Measurements from ENCODE around the gene SNX6. TPM values are rescaled to one million over a fixed set of nuclear protein-coding genes. Genes with fewer than 3 reads are reported as not detected.
A peak's percentile ranks its signal among the peaks of the same experiment; 100 is the strongest.

SNX6 gene
- total and polyA plus RNA-seq, 8 donors = 71.3 to 123 (median 107) TPM

GRCh38 chr14:34676516-34677211 is 46.7 kb upstream of the SNX6 start:
- DNase-seq = no peak
- no peak overlapping the region for H3K27ac ChIP-seq
- no peaks in the 10 kb centered on the region for H3K9me3 ChIP-seq
- TF ChIP-seq CTCF (IDR thresholded peaks at IDR 0.05) = no peak
- H3K27me3 ChIP-seq = no peaks in the 10 kb centered on the region
- no peak overlapping the region for H3K4me3 ChIP-seq
- no peak for ATAC-seq
- no peaks in the 10 kb centered on the region for H3K36me3 ChIP-seq
- peaks cover 0 to 8% of the 10 kb centered on the region in 2 donors for H3K4me1 ChIP-seq
- intact Hi-C loops (cut with DNase I) = no loop called here

- intact Hi-C loops (cut with DNase I) = no loop called here
- TF ChIP-seq CTCF (IDR thresholded peaks at IDR 0.05) = no peak
- ATAC-seq (no peak), DNase-seq (no peak)
- no peak overlapping the region for H3K27ac ChIP-seq
- peaks cover 0 to 8% of the 10 kb centered on the region in 2 donors for H3K4me1 ChIP-seq
- no peaks in the 10 kb centered on the region for H3K27me3 ChIP-seq
- no peaks in the 10 kb centered on the region for H3K9me3 ChIP-seq
- no peaks in the 10 kb centered on the region for H3K36me3 ChIP-seq
- H3K4me3 ChIP-seq = no peak overlapping the region
These were observed 43.8 kb upstream of the SNX6 start for GRCh38 chr14:34673702-34674101.

GRCh38 chr14:34671716-34672115 is 41.8 kb upstream of the SNX6 start:
- Histone ChIP-seq H3K4me1 (peaks cover 0 to 12% of the 10 kb centered on the region in 2 donors), H3K27ac (no peak overlapping the region), H3K27me3 (no peaks in the 10 kb centered on the region), H3K4me3 (no peak overlapping the region), H3K36me3 (no peaks in the 10 kb centered on the region), H3K9me3 (no peaks in the 10 kb centered on the region)
- ATAC-seq (no peak), DNase-seq (no peak)
- intact Hi-C loops (cut with DNase I) = no loop called here
- TF ChIP-seq CTCF (IDR thresholded peaks at IDR 0.05) = no peak

GRCh38 chr14:34668111-34668510 is 38.2 kb upstream of the SNX6 start:
- ATAC-seq = no peak
- Histone ChIP-seq H3K27me3 (no peaks in the 10 kb centered on the region), H3K4me1 (peaks cover 0 to 23% of the 10 kb centered on the region in 2 donors), H3K36me3 (no peaks in the 10 kb centered on the region), H3K4me3 (no peak overlapping the region), H3K9me3 (no peaks in the 10 kb centered on the region), H3K27ac (no peak overlapping the region)
- TF ChIP-seq CTCF (IDR thresholded peaks at IDR 0.05) = no peak
- intact Hi-C loops (cut with DNase I) = no loop called here
- no peak for DNase-seq

- no peaks in the 10 kb centered on the region for H3K36me3 ChIP-seq
- DNase-seq = no peak
- H3K27me3 ChIP-seq = no peaks in the 10 kb centered on the region
- H3K9me3 ChIP-seq = no peaks in the 10 kb centered on the region
- TF ChIP-seq CTCF (IDR thresholded peaks at IDR 0.05) = no peak
- no peak overlapping the region for H3K4me3 ChIP-seq
- H3K27ac ChIP-seq = peak overlapping the region in 1 of 2 donors; percentile 46
- H3K4me1 ChIP-seq = peaks cover 0 to 18% of the 10 kb centered on the region in 2 donors
- ATAC-seq = no peak
- intact Hi-C loops (cut with DNase I) = no loop called here
These were observed 37.1 kb upstream of the SNX6 start for GRCh38 chr14:34667007-34667406.

All from left lung (tissue), 10 donors.